Astrocyte (in vitro differentiated cells and primary cell): ENCODE measurements around the gene CST9L. TPM values are rescaled to one million over a fixed set of nuclear protein-coding genes. Genes with fewer than 3 reads are reported as not detected.

Experiments used
- DNase-seq: peaks from one replicate; pipeline ENCODE4 v3.0.0-alpha.2; 2010; ENCODE audit warnings: low read depth
- FAIRE-seq: peaks from 2 replicates; lab custom pipeline; 2011; peaks lifted over from hg19 to GRCh38; lab: Jason Lieb, UNC
- H2AFZ ChIP-seq: 2 replicates; pipeline ENCODE4 v1.6.0; 2012; ENCODE audit warnings: low read depth, low read length, inconsistent platforms
- H3K27ac ChIP-seq: 2 replicates; pipeline ENCODE4 v1.5.1; 2011; ENCODE audit warnings: low read depth, low read length, inconsistent platforms
- H3K27me3 ChIP-seq: 2 replicates; pipeline ENCODE4 v1.6.0; 2011; ENCODE audit warnings: low read length, inconsistent platforms; ENCODE audit not compliant: insufficient read depth
- H3K36me3 ChIP-seq: 2 replicates; pipeline ENCODE4 v1.5.1; 2011; ENCODE audit warnings: low read length, inconsistent platforms; ENCODE audit not compliant: insufficient read depth
- H3K4me1 ChIP-seq: 2 replicates; pipeline ENCODE4 v1.5.1; 2011; ENCODE audit warnings: low read length, inconsistent platforms; ENCODE audit not compliant: insufficient read depth
- H3K4me2 ChIP-seq: 2 replicates; pipeline ENCODE4 v1.6.0; 2012; ENCODE audit warnings: low read length, inconsistent platforms
- H3K4me3 ChIP-seq: 2 replicates; pipeline ENCODE4 v1.5.1; 2011; ENCODE audit warnings: low read depth, mild to moderate bottlenecking, low read length, inconsistent platforms; ENCODE audit not compliant: insufficient read depth
- H3K79me2 ChIP-seq: 2 replicates; pipeline ENCODE4 v1.6.0; 2012; ENCODE audit warnings: mild to moderate bottlenecking, low read length, inconsistent platforms; ENCODE audit not compliant: insufficient read depth
- H3K9ac ChIP-seq: 2 replicates; pipeline ENCODE4 v1.6.0; 2012; ENCODE audit warnings: mild to moderate bottlenecking, low read length, inconsistent platforms
- H3K9me3 ChIP-seq: 2 replicates; pipeline ENCODE4 v1.5.1; 2012; ENCODE audit warnings: low read depth, mild to moderate bottlenecking, low read length, inconsistent platforms; ENCODE audit not compliant: insufficient read depth
- H4K20me1 ChIP-seq: 2 replicates; pipeline ENCODE4 v1.6.0; 2012; ENCODE audit warnings: low read length, inconsistent platforms; ENCODE audit not compliant: insufficient read depth
- H3K27ac Mint-ChIP-seq: one replicate; pipeline ENCODE4 v1.8.0; 2021; ENCODE audit warnings: mild to moderate bottlenecking, mixed read lengths; ENCODE audit not compliant: unreplicated experiment
- H3K27me3 Mint-ChIP-seq: one replicate; pipeline ENCODE4 v1.8.0; 2021; ENCODE audit warnings: low read depth, mixed read lengths; ENCODE audit not compliant: unreplicated experiment
- H3K36me3 Mint-ChIP-seq: one replicate; pipeline ENCODE4 v1.8.0; 2021; ENCODE audit warnings: low read depth, mixed read lengths; ENCODE audit not compliant: unreplicated experiment
- H3K4me1 Mint-ChIP-seq: one replicate; pipeline ENCODE4 v1.8.0; 2021; ENCODE audit warnings: low read depth, mixed read lengths; ENCODE audit not compliant: unreplicated experiment
- H3K4me3 Mint-ChIP-seq: one replicate; pipeline ENCODE4 v1.8.0; 2021; ENCODE audit warnings: mild to moderate bottlenecking, moderate library complexity, mixed read lengths; ENCODE audit not compliant: unreplicated experiment
- H3K9me3 Mint-ChIP-seq: one replicate; pipeline ENCODE4 v1.8.0; 2021; ENCODE audit warnings: mild to moderate bottlenecking, mixed read lengths; ENCODE audit not compliant: unreplicated experiment
- EZH2 ChIP-seq: IDR thresholded peaks from 2 replicates; pipeline ENCODE4 v1.6.1; 2012; ENCODE audit warnings: mild to moderate bottlenecking, low read length, inconsistent platforms; ENCODE audit not compliant: insufficient read depth
- total RNA-seq: library from RNA; stranded (reverse); gene quantifications from 2 replicates; pipeline ENCODE4 v1.2.1, GENCODE V29; 2021
- TF ChIP-seq, protein P1 (sequence below): IDR thresholded peaks from 2 replicates; pipeline ENCODE4 v1.5.1; 2011; ENCODE audit warnings: low read depth, mild to moderate bottlenecking, inconsistent platforms, low read length, moderate library complexity; ENCODE audit not compliant: insufficient read depth

CST9L gene
- total RNA-seq, 1 donor from 2014 or later = not detected

DNA sequence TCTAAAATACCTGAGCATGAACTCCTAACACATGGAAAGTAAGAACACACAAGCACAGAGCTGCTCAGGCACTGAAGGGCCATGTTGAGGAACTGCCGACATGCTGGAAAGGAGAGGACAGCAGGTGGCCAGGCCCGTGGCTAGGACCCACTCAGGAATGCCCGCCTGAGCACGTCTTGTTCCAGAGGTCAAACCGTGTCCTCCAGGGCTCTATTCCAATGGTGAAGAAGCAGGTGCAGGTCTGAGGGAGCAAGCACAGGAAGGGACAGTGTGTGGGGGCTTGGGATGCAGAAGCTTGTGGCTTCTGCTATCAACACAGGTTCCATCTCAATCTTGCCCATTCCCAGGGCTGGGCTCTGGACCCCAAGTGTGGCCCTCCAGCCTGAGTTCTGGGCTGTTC is 20.7 kb downstream of the CST9L start:
- Mint-ChIP-seq H3K4me1 (no peaks in the 10 kb centered on the region), H3K36me3 (no peaks in the 10 kb centered on the region), H3K27ac (no peak overlapping the region), H3K9me3 (peaks cover 7% of the 10 kb centered on the region), H3K4me3 (no peak overlapping the region), H3K27me3 (peaks cover 52% of the 10 kb centered on the region)
- Histone ChIP-seq H3K9ac (no peak overlapping the region), H3K36me3 (no peaks in the 10 kb centered on the region), H3K9me3 (no peaks in the 10 kb centered on the region), H2AFZ (no peak overlapping the region), H3K4me3 (no peak overlapping the region), H3K27me3 (no peaks in the 10 kb centered on the region), H3K4me1 (no peaks in the 10 kb centered on the region), H4K20me1 (no peaks in the 10 kb centered on the region), H3K27ac (no peak overlapping the region), H3K4me2 (no peak overlapping the region), H3K79me2 (no peaks in the 10 kb centered on the region)
- DNase-seq (no peak), FAIRE-seq (no peak)
- TF ChIP-seq, protein P1, sequence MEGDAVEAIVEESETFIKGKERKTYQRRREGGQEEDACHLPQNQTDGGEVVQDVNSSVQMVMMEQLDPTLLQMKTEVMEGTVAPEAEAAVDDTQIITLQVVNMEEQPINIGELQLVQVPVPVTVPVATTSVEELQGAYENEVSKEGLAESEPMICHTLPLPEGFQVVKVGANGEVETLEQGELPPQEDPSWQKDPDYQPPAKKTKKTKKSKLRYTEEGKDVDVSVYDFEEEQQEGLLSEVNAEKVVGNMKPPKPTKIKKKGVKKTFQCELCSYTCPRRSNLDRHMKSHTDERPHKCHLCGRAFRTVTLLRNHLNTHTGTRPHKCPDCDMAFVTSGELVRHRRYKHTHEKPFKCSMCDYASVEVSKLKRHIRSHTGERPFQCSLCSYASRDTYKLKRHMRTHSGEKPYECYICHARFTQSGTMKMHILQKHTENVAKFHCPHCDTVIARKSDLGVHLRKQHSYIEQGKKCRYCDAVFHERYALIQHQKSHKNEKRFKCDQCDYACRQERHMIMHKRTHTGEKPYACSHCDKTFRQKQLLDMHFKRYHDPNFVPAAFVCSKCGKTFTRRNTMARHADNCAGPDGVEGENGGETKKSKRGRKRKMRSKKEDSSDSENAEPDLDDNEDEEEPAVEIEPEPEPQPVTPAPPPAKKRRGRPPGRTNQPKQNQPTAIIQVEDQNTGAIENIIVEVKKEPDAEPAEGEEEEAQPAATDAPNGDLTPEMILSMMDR = no peak
- TF ChIP-seq EZH2 = no peak

DNA sequence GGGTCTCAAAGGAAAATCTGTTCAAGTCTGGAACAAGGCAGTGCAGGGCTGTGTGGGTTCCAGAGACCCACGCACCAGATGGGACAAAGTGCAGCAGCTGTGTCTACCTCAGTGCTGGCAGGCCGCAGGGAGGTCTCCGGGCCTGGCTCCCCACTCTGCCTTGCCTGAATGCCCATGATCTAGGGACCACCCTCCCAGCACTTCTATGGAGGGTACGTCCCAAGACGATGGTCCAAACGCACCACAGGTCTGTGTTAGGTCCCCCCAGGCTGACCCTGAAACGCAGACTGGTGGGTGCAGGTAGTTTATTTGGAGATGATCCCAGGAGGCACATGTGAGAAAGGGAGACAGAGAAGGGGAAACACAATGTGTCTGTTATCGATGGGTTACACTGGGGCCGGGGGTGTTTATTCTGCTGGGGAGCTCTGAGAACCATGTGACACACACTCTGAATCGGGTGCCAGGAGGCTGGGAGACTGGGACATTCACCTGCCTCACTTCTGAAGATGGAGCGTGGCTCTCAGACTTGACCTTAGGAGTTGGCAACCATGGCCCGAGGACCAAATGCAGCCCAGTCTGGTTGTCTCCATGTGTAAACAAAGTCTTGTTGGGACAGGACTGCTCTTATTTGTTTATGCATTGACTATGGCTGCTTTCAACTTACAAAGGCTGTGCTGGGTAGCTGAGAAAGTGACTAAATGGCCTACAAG is 21.7 kb downstream of the CST9L start:
- H3K4me2 ChIP-seq = no peak overlapping the region
- no peak overlapping the region for H3K4me3 ChIP-seq
- FAIRE-seq = no peak
- H3K36me3 ChIP-seq = no peaks in the 10 kb centered on the region
- H3K4me1 ChIP-seq = no peaks in the 10 kb centered on the region
- Mint-ChIP-seq H3K36me3 (no peaks in the 10 kb centered on the region), H3K9me3 (peaks cover 7% of the 10 kb centered on the region), H3K4me3 (no peak overlapping the region), H3K27me3 (peaks cover 52% of the 10 kb centered on the region), H3K27ac (no peak overlapping the region), H3K4me1 (peaks cover under 1% of the 10 kb centered on the region)
- no peak overlapping the region for H2AFZ ChIP-seq
- no peak for DNase-seq
- H4K20me1 ChIP-seq = no peaks in the 10 kb centered on the region
- no peak for TF ChIP-seq EZH2
- TF ChIP-seq, protein P1 = no peak
- no peaks in the 10 kb centered on the region for H3K27me3 ChIP-seq
- no peak overlapping the region for H3K27ac ChIP-seq
- no peak overlapping the region for H3K9ac ChIP-seq
- no peaks in the 10 kb centered on the region for H3K9me3 ChIP-seq
- no peaks in the 10 kb centered on the region for H3K79me2 ChIP-seq

DNA sequence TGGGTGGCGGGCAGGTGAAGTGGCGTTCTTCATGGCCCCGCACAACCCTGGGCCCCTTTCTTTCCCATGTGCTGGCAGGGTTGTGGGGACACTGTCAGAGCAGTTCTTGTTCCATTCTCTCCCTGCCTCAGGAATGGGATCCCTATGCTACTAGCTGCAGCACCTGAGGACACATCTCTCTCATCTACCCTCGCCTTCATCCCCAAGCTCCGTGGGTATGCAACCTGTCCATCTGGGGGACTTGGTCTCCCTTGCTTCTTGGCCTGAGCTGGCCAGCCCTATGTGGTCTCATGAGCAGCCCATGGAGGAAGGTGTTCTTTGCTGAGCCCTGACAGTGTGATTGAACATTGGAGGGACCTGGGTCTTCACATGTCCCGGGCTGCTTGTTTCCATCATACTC is 24.2 kb downstream of the CST9L start:
- H3K4me2 ChIP-seq = no peak overlapping the region
- Mint-ChIP-seq H3K4me3 (no peak overlapping the region), H3K27me3 (peaks cover 42% of the 10 kb centered on the region), H3K9me3 (peaks cover 5% of the 10 kb centered on the region), H3K36me3 (no peaks in the 10 kb centered on the region), H3K4me1 (peaks cover 4% of the 10 kb centered on the region), H3K27ac (no peak overlapping the region)
- no peaks in the 10 kb centered on the region for H3K36me3 ChIP-seq
- no peak overlapping the region for H3K4me3 ChIP-seq
- no peaks in the 10 kb centered on the region for H3K27me3 ChIP-seq
- H3K79me2 ChIP-seq = no peaks in the 10 kb centered on the region
- DNase-seq = no peak
- no peak overlapping the region for H3K27ac ChIP-seq
- TF ChIP-seq, protein P1 = no peak
- no peak for TF ChIP-seq EZH2
- no peak overlapping the region for H3K9ac ChIP-seq
- H4K20me1 ChIP-seq = no peaks in the 10 kb centered on the region
- no peak overlapping the region for H2AFZ ChIP-seq
- no peak for FAIRE-seq
- no peaks in the 10 kb centered on the region for H3K9me3 ChIP-seq
- no peaks in the 10 kb centered on the region for H3K4me1 ChIP-seq
